ENCODE data around the gene PFN4.
"Not testable (repeated sequence)": the region's sequence is repeated elsewhere in the genome, so short reads cannot be mapped to it uniquely, and the experiment has no call there.

The PFN4 gene

GRCh38 chr2:24104906-24105305 lies 18.2 kb downstream of the PFN4 start:
- Mint-ChIP-seq H3K27me3 (ENCODE audit: low read depth) (no peaks in the 10 kb centered on the region), H3K4me1 (no peaks in the 10 kb centered on the region), H3K27ac (no peak overlapping the region), H3K36me3 (ENCODE audit: low read depth) (peaks cover 46% of the 10 kb centered on the region), H3K4me3 (no peak overlapping the region), H3K9me3 (peaks cover 44% of the 10 kb centered on the region)
- no peak for TF ChIP-seq CTCF (IDR thresholded peaks at IDR 0.05; ENCODE audit: unreplicated experiment in 3 of 3)

GRCh38 chr2:24104110-24104650 lies 19.0 kb downstream of the PFN4 start:
- TF ChIP-seq CTCF (IDR thresholded peaks at IDR 0.05; ENCODE audit: unreplicated experiment in 3 of 3) = no peak
- Mint-ChIP-seq H3K27ac (no peak overlapping the region), H3K4me3 (no peak overlapping the region), H3K9me3 (peaks cover 47% of the 10 kb centered on the region), H3K4me1 (no peaks in the 10 kb centered on the region), H3K36me3 (ENCODE audit: low read depth) (peaks cover 52% of the 10 kb centered on the region), H3K27me3 (ENCODE audit: low read depth) (no peaks in the 10 kb centered on the region)

GRCh38 chr2:24102677-24103076 lies 20.5 kb downstream of the PFN4 start:
- TF ChIP-seq CTCF (IDR thresholded peaks at IDR 0.05; ENCODE audit: unreplicated experiment in 3 of 3) = no peak
- H3K27ac Mint-ChIP-seq = no peak overlapping the region
- H3K4me1 Mint-ChIP-seq = no peaks in the 10 kb centered on the region
- peaks cover 50% of the 10 kb centered on the region for H3K9me3 Mint-ChIP-seq
- peaks cover 57% of the 10 kb centered on the region for H3K36me3 Mint-ChIP-seq (ENCODE audit: low read depth)
- H3K27me3 Mint-ChIP-seq (ENCODE audit: low read depth) = no peaks in the 10 kb centered on the region
- no peak overlapping the region for H3K4me3 Mint-ChIP-seq

GRCh38 chr2:24101992-24102391 lies 21.1 kb downstream of the PFN4 start:
- peaks cover 57% of the 10 kb centered on the region for H3K36me3 Mint-ChIP-seq (ENCODE audit: low read depth)
- H3K27me3 Mint-ChIP-seq (ENCODE audit: low read depth) = no peaks in the 10 kb centered on the region
- H3K9me3 Mint-ChIP-seq = peaks cover 47% of the 10 kb centered on the region
- TF ChIP-seq CTCF (IDR thresholded peaks at IDR 0.05; ENCODE audit: unreplicated experiment in 3 of 3) = no peak
- H3K4me3 Mint-ChIP-seq = no peak overlapping the region
- no peak overlapping the region for H3K27ac Mint-ChIP-seq
- H3K4me1 Mint-ChIP-seq = no peaks in the 10 kb centered on the region

GRCh38 chr2:24100732-24101131 lies 22.4 kb downstream of the PFN4 start:
- H3K4me3 Mint-ChIP-seq; H3K4me1 Mint-ChIP-seq; H3K27me3 Mint-ChIP-seq (ENCODE audit: low read depth); H3K27ac Mint-ChIP-seq: not testable (repeated sequence)
- peaks cover 64% of the 10 kb centered on the region for H3K36me3 Mint-ChIP-seq (ENCODE audit: low read depth)
- peaks cover 42% of the 10 kb centered on the region for H3K9me3 Mint-ChIP-seq

- H3K27ac Mint-ChIP-seq; H3K27me3 Mint-ChIP-seq (ENCODE audit: low read depth); H3K4me3 Mint-ChIP-seq; H3K4me1 Mint-ChIP-seq: not testable (repeated sequence)
- Mint-ChIP-seq H3K36me3 (ENCODE audit: low read depth) (peaks cover 70% of the 10 kb centered on the region), H3K9me3 (peaks cover 27% of the 10 kb centered on the region)
Measured at GRCh38 chr2:24095171-24095677, 27.9 kb downstream of the PFN4 start.

- H3K27me3 Mint-ChIP-seq (ENCODE audit: low read depth); H3K4me3 Mint-ChIP-seq; H3K27ac Mint-ChIP-seq; H3K4me1 Mint-ChIP-seq: not testable (repeated sequence)
- H3K36me3 Mint-ChIP-seq (ENCODE audit: low read depth) = peaks cover 64% of the 10 kb centered on the region
- H3K9me3 Mint-ChIP-seq = peaks cover 14% of the 10 kb centered on the region
Measured at GRCh38 chr2:24093270-24093669, 29.9 kb downstream of the PFN4 start.

All from nephron (organoid).